GM19397 (cell line): ENCODE results near the gene ITFG1.
"Not testable (repeated sequence)": the region's sequence is repeated elsewhere in the genome, so short reads cannot be mapped to it uniquely, and the experiment has no call there.

Source experiments
- ATAC-seq: cut with Tn5 transposase; IDR thresholded peaks from one replicate; pipeline ENCODE4 v1.9.1; 2021; ENCODE audit warnings: mild to moderate bottlenecking, moderate library complexity; ENCODE audit not compliant: unreplicated experiment

ITFG1 gene

GRCh38 chr16:47424846-47425245 lies 36.0 kb downstream of the ITFG1 start:
- ATAC-seq, result no peak

- ATAC-seq, result no peak
These were observed 44.0 kb downstream of the ITFG1 start for GRCh38 chr16:47416869-47417268.

GRCh38 chr16:47413041-47413440 lies 47.8 kb downstream of the ITFG1 start:
- ATAC-seq, result no peak

- no peak for ATAC-seq
These were observed 52.4 kb downstream of the ITFG1 start for GRCh38 chr16:47408491-47408890.

- ATAC-seq, result no peak
These were observed 64.9 kb downstream of the ITFG1 start for GRCh38 chr16:47395733-47396498.

- ATAC-seq, result no peak
These were observed 68.8 kb downstream of the ITFG1 start for GRCh38 chr16:47392081-47392480.

- ATAC-seq, result no peak
These were observed 72.2 kb downstream of the ITFG1 start for GRCh38 chr16:47388705-47389104.

- ATAC-seq, result no peak
These were observed 73.7 kb downstream of the ITFG1 start for GRCh38 chr16:47387026-47387734.

GRCh38 chr16:47386201-47386718 lies 74.6 kb downstream of the ITFG1 start:
- no peak for ATAC-seq

GRCh38 chr16:47382362-47382761 lies 78.5 kb downstream of the ITFG1 start:
- no peak for ATAC-seq

GRCh38 chr16:47377154-47377553 lies 83.7 kb downstream of the ITFG1 start:
- ATAC-seq, result no peak

- ATAC-seq, result no peak
These were observed 85.4 kb downstream of the ITFG1 start for GRCh38 chr16:47375423-47375822.

GRCh38 chr16:47374629-47375028 lies 86.2 kb downstream of the ITFG1 start:
- ATAC-seq, result no peak

- no peak for ATAC-seq
These were observed 89.4 kb downstream of the ITFG1 start for GRCh38 chr16:47371271-47372014.

GRCh38 chr16:47370536-47370935 lies 90.3 kb downstream of the ITFG1 start:
- ATAC-seq, result no peak

GRCh38 chr16:47366228-47366627 lies 94.6 kb downstream of the ITFG1 start:
- ATAC-seq, result no peak

- ATAC-seq, result no peak
These were observed 97.1 kb downstream of the ITFG1 start for GRCh38 chr16:47363761-47364160.

GRCh38 chr16:47359478-47359877 lies 101.4 kb downstream of the ITFG1 start:
- ATAC-seq, result no peak

GRCh38 chr16:47358816-47359215 lies 102.0 kb downstream of the ITFG1 start:
- no peak for ATAC-seq

- not testable (repeated sequence) for ATAC-seq
These were observed 111.8 kb downstream of the ITFG1 start for GRCh38 chr16:47349029-47349428.

- ATAC-seq, result not testable (repeated sequence)
These were observed 113.7 kb downstream of the ITFG1 start for GRCh38 chr16:47347021-47347696.
